ENCODE data around the gene VIL1.

Gene VIL1

DNA sequence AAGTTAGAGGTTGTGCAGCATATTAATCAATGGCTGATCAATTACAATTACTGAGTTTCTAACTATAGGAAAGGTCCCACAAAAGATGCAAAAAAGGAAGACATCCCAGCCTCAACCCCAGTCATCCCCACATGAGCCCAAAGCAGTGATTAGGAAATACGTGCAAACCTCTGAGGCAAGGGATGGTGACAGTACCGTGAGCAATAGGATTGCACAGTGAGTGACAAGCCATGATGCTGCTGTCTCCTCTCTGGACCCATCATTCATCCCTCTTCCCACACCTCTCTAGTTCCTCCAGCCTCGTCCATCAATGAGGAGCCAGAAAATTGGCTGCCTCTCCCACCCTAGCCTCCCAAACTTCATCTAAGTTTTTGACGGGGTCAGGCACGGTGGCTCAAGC is 40.9 kb upstream of the VIL1 start:
- TF ChIP-seq, protein P1, sequence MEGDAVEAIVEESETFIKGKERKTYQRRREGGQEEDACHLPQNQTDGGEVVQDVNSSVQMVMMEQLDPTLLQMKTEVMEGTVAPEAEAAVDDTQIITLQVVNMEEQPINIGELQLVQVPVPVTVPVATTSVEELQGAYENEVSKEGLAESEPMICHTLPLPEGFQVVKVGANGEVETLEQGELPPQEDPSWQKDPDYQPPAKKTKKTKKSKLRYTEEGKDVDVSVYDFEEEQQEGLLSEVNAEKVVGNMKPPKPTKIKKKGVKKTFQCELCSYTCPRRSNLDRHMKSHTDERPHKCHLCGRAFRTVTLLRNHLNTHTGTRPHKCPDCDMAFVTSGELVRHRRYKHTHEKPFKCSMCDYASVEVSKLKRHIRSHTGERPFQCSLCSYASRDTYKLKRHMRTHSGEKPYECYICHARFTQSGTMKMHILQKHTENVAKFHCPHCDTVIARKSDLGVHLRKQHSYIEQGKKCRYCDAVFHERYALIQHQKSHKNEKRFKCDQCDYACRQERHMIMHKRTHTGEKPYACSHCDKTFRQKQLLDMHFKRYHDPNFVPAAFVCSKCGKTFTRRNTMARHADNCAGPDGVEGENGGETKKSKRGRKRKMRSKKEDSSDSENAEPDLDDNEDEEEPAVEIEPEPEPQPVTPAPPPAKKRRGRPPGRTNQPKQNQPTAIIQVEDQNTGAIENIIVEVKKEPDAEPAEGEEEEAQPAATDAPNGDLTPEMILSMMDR (IDR thresholded peaks at IDR 0.05; ENCODE audit: low read depth, low read length): no peak
- in situ Hi-C loops (cut with HindIII; ENCODE audit: low sequenced_read_pairs): no loop called here

DNA sequence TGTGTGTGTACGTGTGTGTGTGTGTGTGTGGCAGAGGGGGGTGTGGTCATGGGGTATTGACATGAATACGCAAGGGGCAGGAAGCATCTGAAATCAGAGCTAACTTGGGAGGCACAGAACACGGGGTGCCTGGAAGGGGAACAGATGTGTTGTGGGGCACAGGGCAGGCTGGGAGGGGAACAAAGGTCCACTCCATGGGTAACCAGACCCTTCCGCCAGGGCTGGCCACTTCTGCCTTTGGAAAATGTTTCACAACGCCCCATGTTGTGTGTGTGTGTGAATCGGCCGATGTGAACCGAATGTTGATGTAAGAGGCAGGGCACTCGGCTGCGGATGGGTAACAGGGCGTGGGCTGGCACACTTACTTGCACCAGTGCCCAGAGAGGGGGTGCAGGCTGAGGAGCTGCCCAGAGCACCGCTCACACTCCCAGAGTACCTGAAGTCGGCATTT is 37.0 kb upstream of the VIL1 start, which contains the start of gene SLC11A1:
SLC11A1 (plus strand) TSS at position 358 of the 451 bp plus-strand sequence. CDS start 96 bp downstream, outside the sequence.
- in situ Hi-C loops (cut with HindIII; ENCODE audit: low sequenced_read_pairs): no loop called here
- TF ChIP-seq, protein P1 (IDR thresholded peaks at IDR 0.05; ENCODE audit: low read depth, low read length): no peak
- no peak within 1 kb of the TSS for H3K4me3 ChIP-seq (ENCODE audit: low read depth, low read length)
- no peak for DNase-seq (ENCODE audit: low read depth, low spot score)

More for the DNA sequence above, 40.9 kb upstream of the VIL1 start:
- no peak overlapping the region for H3K4me3 ChIP-seq (ENCODE audit: low read depth, low read length)
- no peak for DNase-seq (ENCODE audit: low read depth, low spot score)

DNA sequence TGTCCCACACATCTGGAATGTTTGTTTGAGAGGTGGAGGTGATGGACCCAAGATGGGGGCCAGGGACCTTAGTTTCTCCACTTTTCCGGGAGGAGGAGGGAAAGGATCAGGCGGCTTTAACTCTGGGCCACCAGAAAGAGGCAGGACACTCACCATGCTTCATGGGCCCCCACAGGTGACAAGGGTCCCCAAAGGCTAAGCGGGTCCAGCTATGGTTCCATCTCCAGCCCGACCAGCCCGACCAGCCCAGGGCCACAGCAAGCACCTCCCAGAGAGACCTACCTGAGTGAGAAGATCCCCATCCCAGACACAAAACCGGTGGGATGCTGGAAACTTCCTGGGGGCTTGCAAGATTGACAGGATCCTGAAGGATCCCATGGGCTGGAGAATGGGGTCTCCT is 36.1 kb upstream of the VIL1 start:
- TF ChIP-seq, protein P1 (IDR thresholded peaks at IDR 0.05; ENCODE audit: low read depth, low read length): no peak
- no peak overlapping the region for H3K4me3 ChIP-seq (ENCODE audit: low read depth, low read length)
- in situ Hi-C loops (cut with HindIII; ENCODE audit: low sequenced_read_pairs): no loop called here
- DNase-seq (ENCODE audit: low read depth, low spot score): no peak

DNA sequence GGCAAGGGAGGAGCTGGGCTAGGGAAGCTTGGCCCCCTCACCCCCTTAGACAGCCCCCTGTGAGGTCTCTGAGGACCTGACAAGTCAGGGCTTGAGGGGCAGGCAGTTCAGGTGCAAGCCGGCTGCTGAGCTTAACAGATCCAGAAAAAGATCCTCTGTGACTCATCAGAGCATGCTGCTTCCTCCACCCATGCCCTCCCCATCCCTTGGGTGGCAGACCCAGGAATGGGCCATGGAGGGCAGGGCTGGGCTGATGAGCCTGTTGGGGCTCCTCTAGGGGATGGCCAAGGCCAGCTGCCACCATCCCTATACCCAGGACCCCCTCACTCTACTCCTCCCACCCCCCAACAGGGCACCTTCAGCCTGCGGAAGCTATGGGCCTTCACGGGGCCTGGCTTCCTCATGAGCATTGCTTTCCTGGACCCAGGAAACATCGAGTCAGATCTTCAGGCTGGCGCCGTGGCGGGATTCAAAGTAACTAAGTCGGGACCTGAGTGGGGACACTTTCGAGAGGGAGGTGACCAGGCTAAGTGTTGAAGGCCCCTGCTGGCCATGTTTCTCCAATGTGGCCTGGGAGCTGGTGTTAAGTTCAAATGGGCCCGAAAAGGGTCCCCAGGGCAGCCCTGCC is 34.9 kb upstream of the VIL1 start:
- TF ChIP-seq, protein P1 (IDR thresholded peaks at IDR 0.05; ENCODE audit: low read depth, low read length): no peak
- in situ Hi-C loops (cut with HindIII; ENCODE audit: low sequenced_read_pairs): no loop called here
- DNase-seq (ENCODE audit: low read depth, low spot score): no peak
- H3K4me3 ChIP-seq (ENCODE audit: low read depth, low read length): no peak overlapping the region

DNA sequence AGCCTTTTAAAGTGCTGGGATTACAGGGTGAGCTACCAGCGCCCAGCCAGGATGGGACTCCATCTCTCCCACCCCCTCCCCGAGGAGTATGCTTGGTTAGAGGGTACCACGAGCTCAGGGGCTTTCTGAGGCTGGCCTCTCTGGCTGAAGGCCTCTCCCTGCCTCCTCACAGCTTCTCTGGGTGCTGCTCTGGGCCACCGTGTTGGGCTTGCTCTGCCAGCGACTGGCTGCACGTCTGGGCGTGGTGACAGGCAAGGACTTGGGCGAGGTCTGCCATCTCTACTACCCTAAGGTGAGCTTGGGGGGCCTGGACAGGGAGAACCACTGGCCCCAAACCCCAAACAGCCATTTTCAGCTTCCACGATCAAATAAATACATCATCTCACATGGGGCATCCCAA is 33.9 kb upstream of the VIL1 start:
- no peak overlapping the region for H3K4me3 ChIP-seq (ENCODE audit: low read depth, low read length)
- in situ Hi-C loops (cut with HindIII; ENCODE audit: low sequenced_read_pairs): no loop called here
- TF ChIP-seq, protein P1 (IDR thresholded peaks at IDR 0.05; ENCODE audit: low read depth, low read length): no peak
- DNase-seq (ENCODE audit: low read depth, low spot score): no peak

DNA sequence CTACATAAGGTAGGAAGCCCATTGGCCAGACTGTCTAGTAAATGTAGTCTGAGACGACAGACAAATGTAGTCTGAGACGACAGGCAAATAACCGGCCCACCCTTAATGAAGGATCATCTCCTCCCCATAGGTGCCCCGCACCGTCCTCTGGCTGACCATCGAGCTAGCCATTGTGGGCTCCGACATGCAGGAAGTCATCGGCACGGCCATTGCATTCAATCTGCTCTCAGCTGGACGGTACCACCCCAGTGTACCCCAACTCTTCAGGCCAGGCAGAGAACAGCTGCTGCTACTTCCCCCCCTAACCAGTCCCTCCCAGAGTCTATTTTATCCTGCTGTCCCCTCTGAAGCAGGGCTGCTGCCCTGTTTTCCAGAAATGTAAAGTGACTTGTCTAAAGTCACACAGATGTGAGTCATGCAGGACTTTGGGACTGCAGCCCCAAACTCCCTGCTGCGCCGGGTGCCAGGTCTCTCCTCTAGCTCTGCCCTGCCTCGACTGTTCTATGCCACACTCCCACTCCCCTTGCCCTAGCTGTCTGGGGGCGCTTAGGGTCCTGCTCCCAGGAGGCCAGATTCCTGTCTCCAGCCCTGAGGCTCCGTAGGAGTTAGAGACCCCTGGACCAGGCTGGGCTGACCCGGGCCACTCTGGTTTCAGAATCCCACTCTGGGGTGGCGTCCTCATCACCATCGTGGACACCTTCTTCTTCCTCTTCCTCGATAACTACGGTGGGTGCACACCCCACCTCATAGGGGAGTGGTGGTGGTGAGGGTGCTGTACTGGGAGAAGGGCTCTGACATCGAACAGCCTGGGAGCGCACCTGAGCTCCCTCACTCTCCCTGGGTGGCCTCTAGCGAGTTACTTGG is 32.2 kb upstream of the VIL1 start:
- in situ Hi-C loops (cut with HindIII; ENCODE audit: low sequenced_read_pairs): no loop called here
- no peak overlapping the region for H3K4me3 ChIP-seq (ENCODE audit: low read depth, low read length)
- no peak for DNase-seq (ENCODE audit: low read depth, low spot score)
- TF ChIP-seq, protein P1 (IDR thresholded peaks at IDR 0.05; ENCODE audit: low read depth, low read length): no peak
